Muscle layer of duodenum (tissue), 2 donors: ENCODE results near the gene ABHD4.
"Not testable (repeated sequence)": the region's sequence is repeated elsewhere in the genome, so short reads cannot be mapped to it uniquely, and the experiment has no call there.

Experiments used
- H3K27ac ChIP-seq: one replicate; pipeline ENCODE4 v1.7.0; 2013; ENCODE audit warnings: mild to moderate bottlenecking, low read length
- H3K27me3 ChIP-seq: one replicate; pipeline ENCODE4 v1.7.0; 2013; ENCODE audit warnings: low read depth, mild to moderate bottlenecking, control low read depth, low read length
- H3K36me3 ChIP-seq, 2 donors: one replicate each; pipeline ENCODE4 v1.7.0; 2013; ENCODE audit warnings: low read length in 2 of 2, control low read depth in 1 of 2, mild to moderate bottlenecking in 1 of 2; ENCODE audit not compliant: insufficient read depth in 2 of 2, control insufficient read depth in 1 of 2
- H3K4me1 ChIP-seq, 2 donors: one replicate each; pipeline ENCODE4 v1.7.0; 2013; ENCODE audit warnings: low read length in 2 of 2, mild to moderate bottlenecking in 2 of 2, control low read depth in 1 of 2, moderate library complexity in 1 of 2; ENCODE audit not compliant: insufficient read depth in 2 of 2, control insufficient read depth in 1 of 2
- H3K4me3 ChIP-seq, 2 donors: one replicate each; pipeline ENCODE4 v1.7.0; 2013; ENCODE audit warnings: low read length in 2 of 2, low read depth in 1 of 2, mild to moderate bottlenecking in 1 of 2
- H3K9me3 ChIP-seq, 2 donors: one replicate each; pipeline ENCODE4 v1.7.0; 2013; ENCODE audit warnings: low read length in 2 of 2, control low read depth in 1 of 2, mild to moderate bottlenecking in 1 of 2; ENCODE audit not compliant: control insufficient read depth in 1 of 2
- donor health status: healthy.

The ABHD4 gene

GRCh38 chr14:22634233-22634900 lies 36.3 kb downstream of the ABHD4 start:
- no peak overlapping the region for H3K27ac ChIP-seq
- H3K4me3 ChIP-seq = no peak overlapping the region
- no peaks in the 10 kb centered on the region for H3K36me3 ChIP-seq
- no peaks in the 10 kb centered on the region for H3K4me1 ChIP-seq
- H3K27me3 ChIP-seq = no peaks in the 10 kb centered on the region
- no peaks in the 10 kb centered on the region for H3K9me3 ChIP-seq

GRCh38 chr14:22635980-22636379 lies 37.9 kb downstream of the ABHD4 start:
- H3K36me3 ChIP-seq, H3K9me3 ChIP-seq, H3K4me1 ChIP-seq: not testable (repeated sequence)

DNA sequence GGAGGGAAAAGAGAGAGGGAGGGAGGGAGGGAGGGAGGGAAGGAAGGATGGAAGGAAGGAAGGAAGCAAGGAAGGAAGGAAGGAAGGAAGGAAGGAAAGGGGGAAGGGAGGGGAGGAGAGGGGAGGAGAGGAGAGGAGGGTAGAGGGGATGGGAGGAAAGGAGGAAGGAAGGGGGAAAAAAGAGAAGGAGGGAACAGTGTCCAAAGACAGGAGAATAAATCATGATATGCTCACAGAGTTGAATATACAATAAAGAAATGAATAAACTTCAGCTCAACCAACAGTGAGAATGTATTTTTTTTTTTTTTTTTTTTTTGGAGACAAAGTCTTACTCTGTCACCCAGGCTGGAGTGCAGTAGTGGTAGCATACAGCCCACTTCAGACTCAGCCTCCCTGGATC lies 42.1 kb downstream of the ABHD4 start:
- no peaks in the 10 kb centered on the region for H3K9me3 ChIP-seq
- no peak overlapping the region for H3K27ac ChIP-seq
- H3K27me3 ChIP-seq = no peaks in the 10 kb centered on the region
- H3K4me1 ChIP-seq = no peaks in the 10 kb centered on the region
- no peaks in the 10 kb centered on the region for H3K36me3 ChIP-seq
- H3K4me3 ChIP-seq = no peak overlapping the region

More at GRCh38 chr14:22635980-22636379, 37.9 kb downstream of the ABHD4 start:
- not testable (repeated sequence) for H3K27me3 ChIP-seq, H3K27ac ChIP-seq, H3K4me3 ChIP-seq

DNA sequence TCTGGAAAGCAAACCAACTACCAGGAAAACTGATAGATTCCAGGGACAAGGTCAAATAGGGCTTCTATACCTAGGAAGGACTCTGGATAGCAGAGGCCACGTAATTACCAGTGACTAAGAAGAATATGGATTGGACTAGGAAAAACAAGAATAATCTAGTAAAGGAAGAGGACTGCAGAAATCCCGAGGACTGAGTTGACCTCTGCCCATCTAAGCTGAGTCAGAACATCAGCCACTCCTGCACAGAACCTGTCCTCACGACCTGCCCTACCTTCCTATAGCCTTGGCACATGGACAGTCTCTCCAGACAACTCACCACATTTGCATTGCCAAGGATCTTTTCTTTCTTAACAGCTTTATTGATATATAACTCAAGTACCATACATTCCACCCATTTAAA lies 43.7 kb downstream of the ABHD4 start:
- Histone ChIP-seq H3K36me3 (peaks cover 0 to 3% of the 10 kb centered on the region in 2 donors), H3K4me1 (no peaks in the 10 kb centered on the region), H3K9me3 (no peaks in the 10 kb centered on the region), H3K27me3 (no peaks in the 10 kb centered on the region), H3K4me3 (no peak overlapping the region), H3K27ac (no peak overlapping the region)

GRCh38 chr14:22644305-22644635 lies 46.2 kb downstream of the ABHD4 start, which contains the start of gene OR6J1:
TSS of gene OR6J1 (minus strand) at chr14:22644352. CDS start at chr14:22634811, 9,541 bp downstream.
- Histone ChIP-seq H3K4me1 (no peaks in the 10 kb centered on the region), H3K27me3 (no peaks in the 10 kb centered on the region), H3K27ac (no peak within 1 kb of the TSS)

GRCh38 chr14:22646570-22647254 lies 48.6 kb downstream of the ABHD4 start:
- Histone ChIP-seq H3K4me1 (no peaks in the 10 kb centered on the region), H3K9me3 (no peaks in the 10 kb centered on the region), H3K27ac (no peak overlapping the region), H3K27me3 (no peaks in the 10 kb centered on the region), H3K36me3 (peaks cover 0 to 4% of the 10 kb centered on the region in 2 donors), H3K4me3 (no peak overlapping the region)

More at GRCh38 chr14:22644305-22644635, 46.2 kb downstream of the ABHD4 start, which contains the start of gene OR6J1:
- Histone ChIP-seq H3K36me3 (peaks cover 0 to 4% of the 10 kb centered on the region in 2 donors), H3K4me3 (no peak within 1 kb of the TSS), H3K9me3 (no peaks in the 10 kb centered on the region)

GRCh38 chr14:22648506-22648905 lies 50.4 kb downstream of the ABHD4 start:
- H3K36me3 ChIP-seq = peaks cover 0 to 4% of the 10 kb centered on the region in 2 donors
- H3K9me3 ChIP-seq = no peaks in the 10 kb centered on the region
- no peak overlapping the region for H3K27ac ChIP-seq
- H3K4me3 ChIP-seq = no peak overlapping the region
- no peaks in the 10 kb centered on the region for H3K4me1 ChIP-seq
- H3K27me3 ChIP-seq = no peaks in the 10 kb centered on the region

DNA sequence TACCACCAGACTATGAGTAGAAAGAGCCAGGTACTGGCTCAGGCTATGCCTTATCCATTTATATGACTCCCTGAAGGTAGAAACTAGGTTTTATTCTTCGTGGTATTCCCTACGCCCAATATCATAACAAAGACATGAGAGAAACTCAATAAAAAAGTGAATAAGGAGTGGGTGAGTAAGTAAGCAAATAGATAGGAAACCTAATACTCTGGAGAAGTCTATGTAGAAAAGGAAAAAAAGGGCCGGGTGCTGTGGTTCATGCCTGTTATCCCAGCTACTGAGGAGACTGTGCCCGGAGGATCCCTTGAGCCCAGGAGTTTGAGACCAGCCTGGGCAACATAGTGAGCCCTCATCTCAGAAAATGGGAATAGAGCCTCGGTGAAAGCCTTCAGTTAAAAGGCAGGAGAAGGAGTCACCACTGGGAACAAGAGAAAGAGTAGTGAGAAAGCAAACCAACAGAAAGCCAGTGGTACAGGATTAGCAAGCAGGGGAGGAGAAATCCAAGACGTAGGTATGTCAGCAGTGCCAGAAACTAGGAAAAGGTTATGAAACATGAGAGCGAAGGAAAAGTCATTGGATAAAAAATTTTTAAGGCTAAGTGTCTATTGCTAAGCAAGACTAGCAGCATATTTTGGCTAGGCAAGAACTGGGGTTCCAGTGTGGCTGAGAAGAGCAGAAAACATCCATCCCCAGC lies 52.1 kb downstream of the ABHD4 start:
- H3K36me3 ChIP-seq = peaks cover 0 to 4% of the 10 kb centered on the region in 2 donors
- H3K27me3 ChIP-seq = no peaks in the 10 kb centered on the region

DNA sequence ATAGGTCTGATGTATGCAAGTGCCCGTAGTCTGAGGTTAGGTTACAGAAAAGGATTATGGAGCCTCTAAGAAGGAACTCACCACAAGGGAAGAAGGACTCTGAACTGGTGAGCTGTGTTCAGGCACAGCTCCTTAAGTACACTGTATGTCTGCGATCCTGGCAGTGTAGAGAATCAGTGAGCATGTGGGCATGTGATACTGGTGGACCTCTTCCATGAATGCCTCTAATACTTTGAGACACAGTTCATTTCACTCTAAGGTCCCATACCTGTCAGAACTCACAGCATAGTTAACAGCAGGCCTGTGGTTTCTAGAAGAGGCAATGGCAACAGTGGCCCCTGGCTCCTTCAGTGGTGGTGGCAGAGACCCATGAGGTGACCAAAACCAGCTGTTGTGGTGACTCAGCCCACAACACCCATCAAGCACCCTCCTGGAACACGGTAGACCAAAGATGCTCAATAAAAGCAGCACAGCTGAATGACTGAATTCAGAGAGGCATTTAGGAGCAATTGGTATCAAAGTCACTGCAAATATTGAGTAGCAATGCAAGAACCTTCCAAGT lies 52.9 kb downstream of the ABHD4 start:
- no peaks in the 10 kb centered on the region for H3K9me3 ChIP-seq
- peaks cover 0 to 4% of the 10 kb centered on the region in 2 donors for H3K36me3 ChIP-seq
- H3K27me3 ChIP-seq = no peaks in the 10 kb centered on the region
- no peak overlapping the region for H3K4me3 ChIP-seq
- no peak overlapping the region for H3K27ac ChIP-seq
- no peaks in the 10 kb centered on the region for H3K4me1 ChIP-seq

More for the DNA sequence above, 52.1 kb downstream of the ABHD4 start:
- H3K9me3 ChIP-seq = no peaks in the 10 kb centered on the region
- H3K4me1 ChIP-seq = no peaks in the 10 kb centered on the region
- H3K4me3 ChIP-seq = no peak overlapping the region
- no peak overlapping the region for H3K27ac ChIP-seq

GRCh38 chr14:22651586-22651985 lies 53.5 kb downstream of the ABHD4 start:
- Histone ChIP-seq H3K4me3 (no peak overlapping the region), H3K27me3 (no peaks in the 10 kb centered on the region), H3K36me3 (peaks cover 0 to 3% of the 10 kb centered on the region in 2 donors), H3K4me1 (no peaks in the 10 kb centered on the region), H3K9me3 (no peaks in the 10 kb centered on the region), H3K27ac (no peak overlapping the region)

DNA sequence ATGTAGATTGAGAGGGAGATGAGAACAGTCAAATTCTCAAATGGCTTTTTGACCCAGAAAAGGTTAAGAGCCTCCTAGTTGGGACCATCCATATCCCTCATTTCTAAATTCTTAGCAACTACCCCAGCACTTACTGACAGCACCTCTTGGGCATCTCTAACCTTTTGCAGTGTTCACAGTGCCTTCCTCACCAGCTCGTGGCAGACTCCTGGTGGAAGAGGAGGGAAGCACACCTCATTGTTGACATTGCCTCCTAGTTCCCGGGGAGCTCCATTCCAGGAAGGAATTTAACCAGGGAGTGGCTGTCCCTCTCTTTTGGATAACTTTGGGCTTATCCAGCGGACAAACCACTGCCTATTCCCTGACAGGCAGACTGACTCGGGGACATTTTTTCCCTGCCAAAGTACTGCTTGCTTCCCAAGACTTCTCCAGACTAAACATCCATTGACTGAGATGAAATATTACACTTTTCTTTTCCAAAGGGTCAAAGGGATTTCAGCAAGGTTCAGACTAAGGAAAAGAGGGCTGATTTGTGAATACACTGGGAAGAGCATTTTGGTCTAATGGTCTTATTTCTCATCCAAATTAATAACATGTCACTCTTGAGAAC lies 55.0 kb downstream of the ABHD4 start:
- H3K4me1 ChIP-seq = no peaks in the 10 kb centered on the region
- H3K4me3 ChIP-seq = no peak overlapping the region
- H3K27me3 ChIP-seq = no peaks in the 10 kb centered on the region
- H3K27ac ChIP-seq = no peak overlapping the region
- no peaks in the 10 kb centered on the region for H3K9me3 ChIP-seq
- no peaks in the 10 kb centered on the region for H3K36me3 ChIP-seq
